Breast epithelium (tissue), 4 donors: ENCODE results near the gene ZMYND11. TPM values are rescaled to one million over a fixed set of nuclear protein-coding genes. Genes with fewer than 3 reads are reported as not detected.
"Not testable (repeated sequence)": the region's sequence is repeated elsewhere in the genome, so short reads cannot be mapped to it uniquely, and the experiment has no call there.

ENCODE experiments used
- DNase-seq, 2 donors: peaks; one replicate each; pipeline ENCODE4 v3.0.0-alpha.2; 2019; ENCODE audit warnings: low spot score in 2 of 2
- H3K27ac ChIP-seq, 2 donors: fragments of 200-600 bp; sonication (generic) in 1 of 2; one replicate each; pipeline ENCODE4 v1.5.1; 2016 to 2019; ENCODE audit warnings: mild to moderate bottlenecking in 1 of 2
- H3K27me3 ChIP-seq, 2 donors: fragments of 200-600 bp; sonication (generic) in 1 of 2; one replicate each; pipeline versions ENCODE4 v1.5.1 to v1.6.0; 2017 to 2019; ENCODE audit warnings: control low read depth in 1 of 2, mild to moderate bottlenecking in 1 of 2
- H3K36me3 ChIP-seq: fragments of 200-600 bp; one replicate; pipeline ENCODE4 v1.5.1; 2019
- H3K4me1 ChIP-seq, 2 donors: fragments of 200-600 bp; sonication (generic); one replicate each; pipeline ENCODE4 v1.5.1; 2016 to 2019; ENCODE audit warnings: control low read depth in 1 of 2
- H3K4me3 ChIP-seq, 3 donors: fragments of 200-600 bp; sonication (generic); 1 replicate in 2 of 3; 2 replicates in 1 of 3; pipeline ENCODE4 v1.5.1; 2016 to 2019; ENCODE audit warnings: mild to moderate bottlenecking in 3 of 3, moderate library complexity in 2 of 3
- H3K9me3 ChIP-seq, 2 donors: fragments of 200-600 bp; sonication (generic) in 1 of 2; one replicate each; pipeline ENCODE4 v1.5.1; 2016 to 2019; ENCODE audit warnings: control low read depth in 1 of 2
- CTCF ChIP-seq, 3 donors: fragments of 450-650 bp; IDR thresholded peaks; one replicate each; pipeline ENCODE4 v1.5.1; 2016 to 2017; ENCODE audit warnings: antibody characterized with exemption in 3 of 3, mild to moderate bottlenecking in 3 of 3, moderate library complexity in 3 of 3
- POLR2A ChIP-seq: fragments of 450-650 bp; IDR thresholded peaks from one replicate; pipeline ENCODE4 v1.6.1; 2016; ENCODE audit warnings: antibody characterized with exemption, mild to moderate bottlenecking, moderate library complexity
- POLR2AphosphoS5 ChIP-seq, 3 donors: sonication (generic); formaldehyde crosslinking; IDR thresholded peaks; one replicate each; pipeline ENCODE4 v1.6.1; 2017; ENCODE audit warnings: antibody characterized with exemption in 3 of 3
- intact Hi-C: fragments of 100-400 bp; cut with DNase I; formaldehyde crosslinking; loops from one replicate; pipeline ENCODE4 v1.15.1; 2023; ENCODE audit warnings: low total_unique reads
- total RNA-seq, 3 donors: library from RNA; depleted of rRNA; stranded (reverse); fragments of >200 nt; gene quantifications; one replicate each; pipeline ENCODE4 v1.1.0, GENCODE V29; 2016

ZMYND11 gene
- total RNA-seq, 3 donors from 2014 or later, result 73.7 to 96.2 (median 83.7) TPM

GRCh38 chr10:299969-300368 lies 164.7 kb downstream of the ZMYND11 start:
- Histone ChIP-seq H3K9me3 (no peaks in the 10 kb centered on the region), H3K27ac (no peak overlapping the region), H3K27me3 (no peaks in the 10 kb centered on the region), H3K4me3 (no peak overlapping the region), H3K36me3 (no peaks in the 10 kb centered on the region), H3K4me1 (no peaks in the 10 kb centered on the region)
- DNase-seq, result no peak
- intact Hi-C loops, result no loop called here
- TF ChIP-seq CTCF (IDR thresholded peaks at IDR 0.05) (no peak), POLR2A (no peak), POLR2AphosphoS5 (IDR thresholded peaks at IDR 0.05) (no peak)

- DNase-seq, H3K27me3 ChIP-seq, H3K27ac ChIP-seq, H3K36me3 ChIP-seq, H3K4me1 ChIP-seq, H3K9me3 ChIP-seq, H3K4me3 ChIP-seq, intact Hi-C loops: not testable (repeated sequence)
Observed at GRCh38 chr10:300580-300979, 165.3 kb downstream of the ZMYND11 start.

GRCh38 chr10:301536-301935 lies 166.3 kb downstream of the ZMYND11 start:
- Histone ChIP-seq H3K9me3 (no peaks in the 10 kb centered on the region), H3K4me3 (no peak overlapping the region), H3K36me3 (no peaks in the 10 kb centered on the region), H3K27ac (no peak overlapping the region), H3K4me1 (no peaks in the 10 kb centered on the region), H3K27me3 (no peaks in the 10 kb centered on the region)
- no peak for DNase-seq
- TF ChIP-seq POLR2AphosphoS5 (IDR thresholded peaks at IDR 0.05) (no peak), CTCF (IDR thresholded peaks at IDR 0.05) (no peak), POLR2A (no peak)
- intact Hi-C loops, result no loop called here

Other genes with a start within 250 kb of the ZMYND11 start
- gene TUBB8, start 86.2 kb upstream of the ZMYND11 start, total RNA-seq, result under 1 TPM in 1 of 3 donors, not detected in 2; 0.59 TPM